ENCODE results near the gene TYRO3.

The TYRO3 gene

DNA sequence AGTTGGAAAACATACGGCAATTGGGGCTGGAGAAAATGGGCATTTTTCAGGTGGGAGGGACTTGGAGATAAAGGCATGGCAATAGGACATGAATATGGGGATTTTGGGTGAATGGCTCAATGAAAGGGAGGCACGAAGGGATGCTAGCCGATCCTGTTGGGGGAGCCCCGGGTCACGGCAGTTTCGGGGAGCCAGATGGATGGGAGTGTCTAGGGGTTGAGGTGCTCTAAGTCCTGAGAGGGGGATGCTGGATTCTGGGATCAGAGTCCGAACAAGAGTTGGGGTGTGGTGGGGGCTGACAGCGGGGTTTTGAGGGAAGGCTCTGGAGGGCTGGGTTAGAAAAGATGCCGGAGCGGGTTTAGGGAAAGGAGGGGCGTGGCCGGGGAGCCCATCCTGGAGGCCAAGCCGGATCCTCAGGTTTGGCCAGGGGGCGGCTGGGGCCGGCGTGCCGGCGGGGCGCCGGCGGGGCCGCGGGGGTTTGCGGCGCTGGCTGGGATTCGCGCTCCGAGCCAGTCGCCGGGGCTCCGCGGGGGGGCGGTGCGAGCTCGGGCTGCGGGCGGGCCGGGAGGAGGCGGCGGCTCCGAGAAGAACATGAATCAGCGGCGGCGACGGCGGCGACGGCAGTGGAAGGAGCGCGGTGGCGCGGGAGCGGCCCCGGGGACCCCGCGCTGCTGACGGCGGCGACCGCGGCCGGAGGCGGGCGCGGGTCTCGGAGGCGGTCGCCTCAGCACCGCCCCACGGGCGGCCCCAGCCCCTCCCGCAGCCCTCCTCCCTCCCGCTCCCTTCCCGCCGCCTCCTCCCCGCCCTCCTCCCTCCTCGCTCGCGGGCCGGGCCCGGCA is at the start of gene TYRO3:
Gene TYRO3, plus strand, starts transcription at position 813 of the 839 bp plus-strand sequence. CDS start 46 bp downstream, outside the sequence.
- peak; percentile 16 to 67 (median 44) for DNase-seq

DNA sequence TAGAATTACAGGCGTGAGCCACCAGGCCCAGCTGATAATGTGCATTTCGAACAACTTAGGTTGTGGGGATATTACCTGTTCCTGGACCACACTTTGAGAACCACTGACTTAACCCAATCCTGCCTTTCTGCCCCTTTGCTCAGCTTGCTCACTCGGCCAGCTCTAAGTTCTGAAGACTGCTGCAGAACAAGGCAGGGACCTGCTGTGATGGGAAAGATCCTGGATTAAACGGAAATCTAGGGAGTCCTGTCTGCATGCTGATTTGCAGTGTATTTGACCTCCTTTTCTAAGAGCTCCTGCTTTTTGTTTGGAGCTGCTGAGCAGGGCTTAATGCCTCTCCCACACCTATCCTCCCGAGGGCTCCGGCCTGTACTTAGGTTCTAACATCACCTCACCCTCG is 48.3 kb upstream of the TYRO3 start:
- no peak for DNase-seq

DNA sequence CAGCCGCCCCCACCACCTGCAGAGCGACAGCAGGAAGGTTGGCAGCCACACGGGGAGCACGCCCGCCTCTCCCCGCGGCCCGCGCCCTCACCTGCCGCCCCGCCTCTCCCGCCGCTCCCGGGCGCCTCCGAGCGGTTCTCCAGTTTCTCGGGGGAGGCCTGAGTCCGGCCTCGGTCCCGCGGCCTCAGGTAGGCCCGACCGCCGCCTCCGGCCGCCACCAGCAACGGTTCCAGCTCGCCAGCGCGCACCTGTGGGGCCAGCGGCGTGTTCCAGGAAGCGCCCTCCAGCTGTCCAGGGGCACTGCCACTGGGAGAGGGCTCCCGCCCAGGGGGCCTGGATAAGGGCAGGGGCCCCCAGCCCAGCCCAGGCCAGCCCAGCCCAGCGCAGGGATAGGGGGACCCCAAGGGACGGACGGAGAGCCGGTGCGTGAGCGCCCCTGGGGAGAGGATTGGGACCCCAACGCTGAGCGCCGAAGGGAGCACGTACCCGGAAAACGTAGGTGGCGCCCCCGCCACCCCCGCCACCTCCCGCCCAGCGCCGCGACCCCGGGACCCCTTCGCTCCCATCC is 47.6 kb upstream of the TYRO3 start:
- DNase-seq: no peak

DNA sequence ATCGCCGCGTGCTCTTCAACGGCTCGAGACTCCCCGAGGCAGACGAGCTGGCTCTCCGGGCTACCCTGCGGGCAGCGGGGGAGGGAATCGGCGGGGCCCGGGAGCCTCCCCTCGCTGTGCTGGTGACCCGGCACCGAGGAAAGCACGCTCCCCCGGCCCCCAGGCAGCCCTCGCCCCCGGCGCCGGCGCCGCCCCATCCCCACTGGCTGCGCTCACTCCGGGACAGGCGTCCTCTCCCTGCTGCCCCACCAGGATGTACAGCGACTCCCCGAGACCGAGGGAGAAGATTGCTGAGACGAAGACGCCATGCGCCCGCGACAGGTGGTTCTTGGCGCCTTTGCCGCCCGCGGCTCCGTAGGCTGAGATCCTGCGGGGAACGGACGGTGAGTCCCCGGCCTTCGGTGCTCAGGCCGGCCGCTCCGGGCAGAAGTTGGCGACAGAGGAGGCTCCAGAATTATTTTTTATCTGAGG is 47.1 kb upstream of the TYRO3 start:
- DNase-seq: no peak

DNA sequence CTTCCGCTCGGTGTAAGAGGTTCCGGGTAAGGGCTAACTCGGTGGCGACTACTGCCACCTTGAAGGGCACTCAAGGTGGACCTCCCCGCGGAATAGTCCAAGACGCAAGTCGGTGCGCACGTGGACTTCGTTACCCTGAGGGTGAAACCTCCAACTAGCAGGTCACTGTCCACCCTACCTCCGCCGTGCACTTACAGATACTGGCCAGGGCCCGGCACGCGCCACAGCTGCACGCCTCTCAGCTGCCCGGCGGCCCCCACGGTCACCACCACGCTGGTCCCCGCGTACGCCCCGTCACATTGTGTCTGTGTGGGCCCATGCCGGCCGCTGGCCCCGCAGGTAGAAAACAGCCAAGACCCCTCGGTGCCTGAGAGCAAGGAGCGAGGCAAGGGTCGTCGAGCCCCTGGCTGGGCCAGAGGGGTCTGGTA is 46.5 kb upstream of the TYRO3 start:
- DNase-seq: no peak

DNA sequence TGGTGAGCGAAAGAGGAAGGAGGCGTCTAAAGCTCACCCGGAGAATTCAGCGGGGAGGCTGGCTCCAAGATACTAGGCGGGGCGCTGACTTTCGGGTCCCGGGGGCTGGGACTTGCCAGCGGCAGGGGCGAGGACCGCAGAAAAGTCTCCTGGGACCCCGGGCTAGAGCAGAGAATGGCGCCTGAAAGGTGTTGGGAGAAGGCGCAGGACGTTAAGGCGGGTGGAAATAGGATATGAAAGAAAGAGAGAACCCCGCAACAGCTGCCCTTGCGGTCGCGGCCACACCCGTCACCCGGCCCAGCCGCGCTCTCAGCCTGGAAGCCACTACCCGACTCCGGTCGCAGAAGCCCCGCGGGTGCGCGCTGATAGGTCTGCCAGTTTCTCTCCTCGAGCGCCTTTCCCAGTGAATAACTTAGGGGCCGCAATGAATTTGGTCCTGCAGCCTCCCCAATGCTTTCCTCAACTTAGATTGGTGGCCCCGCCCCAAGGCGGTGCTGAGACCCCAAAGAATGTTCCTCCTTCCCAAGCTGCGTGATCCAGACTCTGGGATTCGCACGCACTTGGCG is 46.0 kb upstream of the TYRO3 start:
- DNase-seq: no peak

DNA sequence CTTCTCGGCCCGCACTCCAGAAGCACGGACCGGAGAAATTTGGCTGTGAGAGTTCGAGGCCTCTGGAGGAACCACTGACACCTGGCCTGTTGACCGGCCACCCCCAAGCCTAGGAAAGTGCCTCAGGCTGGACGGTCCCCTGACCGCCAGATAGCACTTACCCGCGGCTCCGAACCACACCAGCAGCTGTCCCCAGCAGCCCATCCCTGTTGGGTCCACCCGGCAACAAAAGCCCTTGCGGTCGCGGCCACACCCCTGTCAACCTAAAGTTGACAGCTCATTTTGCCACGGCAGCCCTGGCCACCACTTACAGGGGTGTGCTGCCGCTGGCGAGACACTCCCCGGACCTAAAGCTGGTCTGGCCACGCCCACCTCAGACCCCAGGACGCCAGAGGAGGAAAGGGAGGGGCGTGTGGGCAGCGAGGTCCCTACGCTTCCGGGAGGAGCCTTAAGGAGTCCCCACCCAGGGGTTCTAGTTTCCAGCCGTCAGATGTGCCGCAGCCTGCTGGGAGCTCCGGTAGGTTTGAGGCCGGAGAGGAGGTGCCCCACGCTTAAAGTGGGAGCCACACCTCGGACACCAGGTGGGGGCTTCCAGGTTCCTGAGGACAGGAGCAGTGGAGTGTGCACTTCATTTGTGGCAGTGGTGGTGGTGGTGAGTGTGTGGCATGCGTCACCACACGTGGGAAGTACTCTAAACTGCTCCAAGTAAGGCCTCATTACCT is 45.3 kb upstream of the TYRO3 start, which contains the start of gene LTK:
Gene LTK, minus strand, starts transcription at position 322 of the 722 bp plus-strand sequence. Its CDS starts 118 bp downstream, at position 204.
- no peak for DNase-seq

DNA sequence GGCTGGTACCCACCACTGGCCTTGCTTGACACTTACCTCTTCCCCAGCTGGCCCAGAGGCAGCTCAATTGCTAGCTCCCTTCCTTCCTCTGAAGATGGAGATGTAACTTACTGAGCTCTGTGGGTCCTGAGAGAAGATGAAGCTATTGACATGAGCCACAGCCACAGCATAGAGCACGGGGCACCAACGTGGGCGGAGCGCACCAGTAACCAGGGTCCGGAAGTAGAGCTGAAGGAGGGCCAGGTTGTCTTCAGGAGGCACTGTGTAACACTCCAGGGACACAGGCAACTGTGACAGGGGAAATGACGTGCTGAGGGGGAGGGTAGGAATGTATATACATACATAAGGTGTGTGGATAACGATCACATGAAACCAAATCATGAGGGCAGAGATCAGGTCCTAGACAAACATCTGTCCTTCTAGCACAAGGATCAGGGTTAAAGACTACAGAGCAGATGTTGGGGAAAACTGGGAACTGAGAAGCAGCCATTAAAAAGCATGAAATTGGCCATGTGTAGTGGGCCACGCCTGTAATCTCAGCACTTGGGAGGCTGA is 41.0 kb upstream of the TYRO3 start:
- DNase-seq: no peak

DNA sequence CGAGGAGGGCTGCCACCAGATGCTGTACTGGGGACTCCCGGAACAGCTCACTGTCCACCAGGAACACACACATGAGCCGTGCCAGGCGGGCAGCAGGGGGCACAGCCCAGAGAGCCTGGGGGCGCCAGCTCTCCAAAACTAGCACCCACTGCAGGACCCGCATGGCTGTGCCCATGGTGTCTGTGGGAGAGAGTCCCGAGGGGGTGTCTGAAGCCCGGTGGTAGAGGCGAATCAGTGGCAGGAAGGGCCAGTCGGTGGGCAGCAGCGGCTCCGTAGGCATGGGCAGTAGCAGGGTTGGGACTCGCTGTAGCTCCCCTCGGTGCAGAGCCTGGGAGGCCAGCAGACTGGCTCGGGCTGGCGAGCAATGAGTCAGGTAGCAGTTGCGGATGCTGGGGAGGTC is 38.4 kb upstream of the TYRO3 start:
- no peak for DNase-seq

DNA sequence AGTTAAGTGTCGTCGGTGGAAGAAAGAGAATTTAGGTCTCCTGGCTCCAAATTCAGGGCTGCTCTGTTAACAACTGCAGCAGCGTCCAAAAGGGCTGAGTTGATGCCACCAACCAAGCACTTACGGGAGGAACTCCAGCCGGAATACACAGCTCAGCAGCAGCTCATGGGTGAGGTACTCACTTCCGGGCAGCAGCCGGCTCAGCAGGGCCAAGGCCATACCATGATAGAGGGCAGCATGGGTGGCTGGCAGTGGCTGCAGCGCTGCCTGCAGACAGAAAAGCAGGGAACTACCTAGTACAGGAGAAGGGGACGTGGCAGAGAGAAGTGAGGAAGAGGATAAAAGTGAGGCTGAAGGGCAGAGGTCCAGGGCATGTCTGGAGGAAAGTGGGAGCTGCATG is 37.4 kb upstream of the TYRO3 start:
- DNase-seq: no peak

DNA sequence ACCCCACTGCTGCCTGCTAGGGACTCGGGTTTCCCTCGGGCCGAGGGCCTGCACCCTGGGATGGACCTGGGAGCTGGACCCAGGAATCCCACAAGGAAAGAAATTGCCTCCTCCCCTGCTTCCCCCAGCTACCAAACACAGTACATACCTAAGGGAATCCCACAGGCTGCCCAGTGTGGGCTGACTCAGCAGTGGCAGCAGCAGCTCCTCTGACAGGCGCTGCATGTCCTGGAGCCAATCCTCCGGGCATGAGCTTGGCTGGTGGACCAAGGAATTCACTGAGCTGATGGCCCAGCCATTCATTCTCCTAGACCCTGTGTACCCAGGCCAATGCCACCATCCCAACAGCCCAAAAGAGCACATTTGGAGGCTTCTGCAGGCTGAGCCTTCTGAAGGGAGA is 35.9 kb upstream of the TYRO3 start:
- no peak for DNase-seq

DNA sequence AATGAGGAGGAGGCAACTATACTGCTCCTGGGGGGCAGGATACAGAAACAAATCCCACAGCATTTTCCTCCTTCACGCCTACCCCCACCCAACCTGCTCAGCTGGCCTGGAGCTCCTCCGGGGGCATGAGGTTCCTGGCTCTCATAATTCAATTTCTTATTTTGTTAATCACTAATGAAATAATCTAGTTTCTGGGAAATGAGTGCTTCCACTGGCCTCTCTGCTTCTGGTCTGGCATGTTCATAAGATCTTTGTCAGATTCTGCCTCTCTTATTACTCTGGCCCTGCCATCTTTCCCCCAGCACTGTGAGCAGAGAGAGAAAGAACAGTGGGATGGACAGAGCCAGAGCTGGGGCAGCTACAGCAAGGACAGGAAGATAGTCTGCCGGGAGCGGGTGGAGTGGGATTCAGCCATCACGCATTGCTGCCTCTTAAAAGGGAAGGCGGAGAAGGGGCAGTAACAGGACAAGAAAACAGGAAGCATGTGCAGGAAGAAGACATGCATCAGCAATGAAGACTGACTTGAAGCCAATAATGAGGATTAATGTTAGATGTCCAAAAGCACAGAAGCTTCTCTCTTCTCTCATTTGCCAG is 28.6 kb upstream of the TYRO3 start:
- DNase-seq: no peak

DNA sequence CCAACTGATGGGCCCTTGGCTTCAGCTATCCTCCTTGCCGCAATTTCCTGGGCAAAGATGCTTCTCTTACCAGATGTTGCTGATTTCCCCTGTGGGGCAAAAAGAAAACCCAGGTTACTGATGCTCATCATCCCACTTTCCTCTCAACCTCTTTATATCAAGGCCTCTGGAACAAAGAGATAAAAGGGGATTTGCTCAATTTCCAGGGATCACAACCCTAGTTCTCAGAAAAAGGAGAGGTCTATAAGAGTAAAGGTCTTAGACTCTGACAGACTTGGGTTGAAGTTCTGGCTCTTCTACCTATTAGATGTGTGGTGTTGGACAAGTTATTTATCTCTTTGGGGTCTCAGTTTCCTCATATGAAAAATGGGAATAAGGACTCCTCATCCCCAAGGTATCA is 23.5 kb upstream of the TYRO3 start:
- no peak for DNase-seq

DNA sequence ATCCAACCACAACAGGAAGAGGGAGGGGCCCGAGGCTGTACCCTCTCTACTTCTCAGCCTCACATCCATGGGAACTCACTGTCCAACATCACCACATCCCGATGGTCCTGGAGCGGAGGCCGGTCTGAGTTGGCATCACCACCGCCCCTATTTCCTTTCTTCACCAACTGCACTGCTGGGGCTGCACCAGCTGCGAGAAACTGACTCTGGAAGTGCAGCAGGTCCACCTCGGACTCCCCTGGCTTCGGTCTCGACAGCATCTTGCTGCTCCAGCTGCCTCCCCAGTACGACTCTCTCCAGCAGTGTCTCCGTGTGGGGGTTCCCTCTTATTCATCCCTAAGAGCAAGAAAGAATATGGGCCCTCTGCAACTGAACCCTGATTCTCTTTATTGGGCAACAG is 22.1 kb upstream of the TYRO3 start:
- no peak for DNase-seq

DNA sequence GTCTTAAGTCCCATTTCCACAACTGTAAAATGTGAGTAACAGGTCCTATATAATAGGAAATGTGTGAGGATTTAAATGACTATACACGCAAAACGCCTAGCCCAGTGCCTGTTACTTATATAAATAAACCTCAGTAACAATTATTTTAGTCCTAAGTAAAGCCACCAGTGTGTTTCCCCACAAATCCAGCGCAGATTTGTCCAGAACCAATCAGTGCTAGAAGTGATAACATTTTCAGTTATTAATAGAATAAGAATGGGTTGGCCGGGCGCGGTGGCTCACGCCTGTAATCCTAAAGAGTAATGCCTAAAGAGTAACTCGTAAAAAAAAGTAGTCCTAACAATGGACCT is 15.5 kb upstream of the TYRO3 start:
- no peak for DNase-seq

DNA sequence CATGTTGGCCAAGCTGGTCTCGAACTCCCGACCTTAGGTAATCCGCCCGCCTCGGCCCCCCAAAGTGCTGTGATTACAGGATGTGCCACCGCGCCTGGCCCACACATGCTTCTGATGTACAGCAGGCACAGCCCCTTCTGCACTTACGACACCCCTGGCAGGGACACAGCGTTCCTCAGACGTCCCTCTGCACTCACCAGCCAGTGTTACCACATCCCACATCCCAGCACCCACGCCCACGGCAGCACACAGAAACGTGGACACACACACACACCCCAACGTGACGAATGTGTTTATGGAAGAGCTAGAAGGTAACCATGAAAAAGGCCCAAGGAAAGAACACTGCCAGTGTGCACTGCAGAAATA is 14.4 kb upstream of the TYRO3 start:
- no peak for DNase-seq

DNA sequence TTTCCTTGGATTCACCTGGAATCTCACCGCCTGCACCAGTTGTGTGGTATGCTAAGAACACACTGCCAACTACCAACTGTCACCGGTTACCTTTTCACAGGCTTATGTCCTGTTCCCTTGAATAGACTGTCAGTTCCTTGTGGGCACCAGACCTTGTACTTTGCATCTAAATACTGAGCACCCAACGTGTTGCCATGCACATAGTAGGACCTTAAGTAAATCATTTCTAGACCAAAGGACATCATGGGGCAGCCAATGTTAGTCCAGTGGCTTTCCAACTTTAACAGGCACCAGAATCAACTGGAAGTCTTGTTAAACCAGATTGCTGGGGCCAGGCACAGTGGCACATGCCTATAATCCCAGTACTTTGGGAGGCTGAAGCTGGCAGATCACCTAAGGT is 13.8 kb upstream of the TYRO3 start:
- DNase-seq: no peak

DNA sequence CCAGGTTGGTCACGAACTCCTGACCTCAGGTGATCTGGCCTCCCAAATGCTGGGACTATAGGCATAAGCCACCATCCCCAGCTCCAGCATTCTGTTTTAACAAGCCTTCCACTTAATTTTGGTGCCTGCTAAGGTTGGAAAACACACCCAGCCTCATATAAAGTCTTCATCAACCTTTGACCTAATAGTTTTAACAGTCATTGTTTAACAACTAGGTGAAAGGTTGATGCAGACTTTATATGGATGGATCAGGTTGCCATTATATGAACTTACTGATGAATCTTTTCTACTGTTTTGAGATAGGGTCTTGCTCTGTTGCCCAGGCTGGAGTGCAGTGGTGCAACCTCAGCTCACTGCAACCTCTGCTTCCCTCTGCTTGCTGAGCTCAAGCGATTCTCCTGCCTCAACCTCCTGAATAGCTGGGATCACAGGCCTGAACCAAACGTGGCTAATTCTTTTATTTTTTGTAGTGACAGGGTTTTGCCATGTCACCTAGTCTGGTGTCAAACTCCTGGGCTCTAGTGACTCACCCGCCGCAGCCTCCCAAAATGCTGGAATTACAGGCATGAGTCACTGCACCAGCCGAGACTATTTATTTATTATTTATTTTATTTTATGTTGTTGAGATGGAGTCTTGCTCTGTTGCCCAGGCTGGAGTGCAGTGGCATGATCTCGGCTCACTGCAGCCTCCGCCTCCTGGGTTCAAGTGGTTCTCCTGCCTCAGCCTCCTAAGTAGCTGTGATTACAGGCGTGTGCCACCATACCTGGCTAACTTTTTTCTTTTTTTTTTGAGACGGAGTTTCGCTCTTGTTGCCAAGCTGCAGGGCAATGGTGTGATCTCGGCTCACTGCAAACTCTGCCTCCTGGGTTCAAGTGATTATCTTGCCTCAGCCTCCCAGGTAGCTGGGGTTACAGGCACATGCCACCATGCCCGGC is 11.9 kb upstream of the TYRO3 start:
- DNase-seq: no peak

DNA sequence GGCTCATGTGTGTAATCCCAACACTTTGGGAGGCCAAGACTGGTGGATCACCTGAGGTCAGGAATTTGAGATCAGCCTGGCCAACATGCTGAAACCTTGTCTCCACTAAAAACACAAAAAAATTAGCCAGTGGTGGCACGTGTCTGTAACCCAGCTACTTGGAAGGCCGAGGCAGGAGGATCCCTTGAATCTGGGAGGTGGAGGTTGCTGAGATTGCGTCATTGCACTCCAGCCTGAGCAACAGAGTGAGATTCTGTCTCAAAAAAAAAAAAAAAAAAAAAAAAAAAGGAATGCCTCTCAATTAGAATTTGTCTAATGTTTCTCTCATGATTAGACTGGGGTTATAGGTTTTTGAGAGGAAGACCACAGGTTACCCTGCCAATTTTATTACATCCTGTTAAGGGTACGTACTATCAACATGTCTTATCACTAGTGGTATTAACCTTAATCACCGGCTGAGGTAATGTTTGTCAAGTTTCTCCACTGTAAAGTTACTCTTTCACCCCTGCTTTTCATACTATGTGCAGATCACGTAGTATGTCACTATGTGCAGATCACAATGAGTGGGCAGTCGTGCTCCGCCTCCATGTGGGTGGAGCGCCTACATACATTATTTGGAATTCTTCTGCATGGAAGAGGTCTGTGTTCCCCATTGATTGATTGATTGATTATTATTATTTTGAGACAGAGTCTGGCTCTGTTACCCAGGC is 8.8 kb upstream of the TYRO3 start:
- no peak for DNase-seq

DNA sequence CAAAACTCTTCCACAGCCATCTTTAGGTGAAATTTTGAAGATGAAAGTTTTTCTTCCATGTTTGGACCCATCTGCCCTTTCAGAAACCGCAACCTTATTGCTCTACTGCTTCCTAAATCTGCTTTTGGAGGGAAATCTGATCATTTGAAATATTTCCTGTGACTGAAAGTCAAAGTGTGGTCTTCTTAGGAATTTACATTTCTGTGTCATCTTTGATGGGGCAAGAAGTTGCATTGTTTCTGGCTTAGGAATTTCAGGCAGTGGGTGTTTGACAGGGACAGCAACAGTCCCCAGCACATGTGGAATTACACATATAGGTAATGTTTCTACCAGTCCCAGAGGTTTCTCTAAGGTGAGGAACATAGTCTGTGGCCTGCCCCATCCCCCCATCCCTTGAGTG is 5.3 kb upstream of the TYRO3 start:
- DNase-seq: no peak

DNA sequence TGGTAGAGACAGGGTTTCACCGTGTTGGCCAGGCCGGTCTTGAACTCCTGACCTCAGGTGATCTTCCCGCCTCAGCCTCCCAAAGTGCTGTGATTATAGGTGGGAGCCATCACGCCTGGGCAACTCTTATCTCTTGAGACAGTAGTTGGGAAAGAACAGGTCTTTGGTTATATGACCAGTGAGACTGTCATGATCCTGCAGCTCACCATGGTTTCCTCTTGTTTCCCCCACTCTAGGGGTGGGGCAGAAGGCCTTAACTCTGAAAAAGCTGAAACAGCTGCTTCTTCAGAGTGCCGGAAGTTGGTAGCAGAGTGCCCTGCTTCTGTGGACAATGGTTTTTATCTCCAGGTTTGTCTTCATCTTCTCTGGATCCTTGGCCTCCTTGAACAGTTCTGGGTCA is 4.7 kb upstream of the TYRO3 start:
- no peak for DNase-seq
